ENCODE data around the gene GAMT. TPM values are rescaled to one million over a fixed set of nuclear protein-coding genes. Genes with fewer than 3 reads are reported as not detected.

The GAMT gene
- total RNA-seq, 2 experiments from 2014 or later = 11.0 to 13.0 TPM

DNA sequence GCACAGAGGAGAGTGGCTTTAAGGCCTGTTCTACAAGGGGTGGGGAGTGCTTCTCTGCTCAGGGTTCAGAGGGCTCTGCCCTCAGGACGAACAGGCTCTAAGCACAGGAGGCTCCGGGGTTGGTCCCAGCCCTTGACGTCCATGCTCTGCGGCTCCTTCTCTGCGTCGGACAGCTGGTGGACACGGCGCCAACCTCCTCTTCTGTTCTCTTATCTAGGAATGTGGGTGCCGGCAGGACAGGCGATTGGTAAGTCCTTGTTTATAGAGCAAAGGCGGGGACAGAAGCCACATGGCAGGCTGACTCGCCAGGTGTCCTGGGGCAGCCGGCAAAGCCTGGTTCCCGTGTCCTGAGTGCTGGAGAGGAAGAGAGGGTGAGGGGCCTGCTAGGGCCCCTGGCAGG lies 28.4 kb upstream of the GAMT start:
- Mint-ChIP-seq H3K36me3 (ENCODE audit: low read depth) (peaks cover 54% of the 10 kb centered on the region), H3K27me3 (no peaks in the 10 kb centered on the region), H3K4me3 (no peak overlapping the region), H3K4me1 (ENCODE audit: low read depth) (no peaks in the 10 kb centered on the region), H3K9me3 (no peaks in the 10 kb centered on the region), H3K27ac (no peak overlapping the region)
- Histone ChIP-seq H3K4me1 (ENCODE audit: insufficient read depth, low read length) (no peaks in the 10 kb centered on the region), H3K27me3 (ENCODE audit: control insufficient read depth in 1 of 2, insufficient read depth in 2 of 2, low read length in 2 of 2) (no peaks in the 10 kb centered on the region), H3K36me3 (ENCODE audit: insufficient read depth, low read length) (peaks cover 85% of the 10 kb centered on the region), H3K4me3 (ENCODE audit: low read length) (no peak overlapping the region), H3K9me3 (ENCODE audit: control insufficient read depth in 1 of 2, insufficient read depth in 1 of 2, low read length in 2 of 2) (no peaks in the 10 kb centered on the region), H3K27ac (ENCODE audit: low read depth in 1 of 2, low read length in 2 of 2) (no peak overlapping the region)
- ChIA-PET CTCF (no interaction called here), POLR2A (no interaction called here)
- TF ChIP-seq, protein P1, sequence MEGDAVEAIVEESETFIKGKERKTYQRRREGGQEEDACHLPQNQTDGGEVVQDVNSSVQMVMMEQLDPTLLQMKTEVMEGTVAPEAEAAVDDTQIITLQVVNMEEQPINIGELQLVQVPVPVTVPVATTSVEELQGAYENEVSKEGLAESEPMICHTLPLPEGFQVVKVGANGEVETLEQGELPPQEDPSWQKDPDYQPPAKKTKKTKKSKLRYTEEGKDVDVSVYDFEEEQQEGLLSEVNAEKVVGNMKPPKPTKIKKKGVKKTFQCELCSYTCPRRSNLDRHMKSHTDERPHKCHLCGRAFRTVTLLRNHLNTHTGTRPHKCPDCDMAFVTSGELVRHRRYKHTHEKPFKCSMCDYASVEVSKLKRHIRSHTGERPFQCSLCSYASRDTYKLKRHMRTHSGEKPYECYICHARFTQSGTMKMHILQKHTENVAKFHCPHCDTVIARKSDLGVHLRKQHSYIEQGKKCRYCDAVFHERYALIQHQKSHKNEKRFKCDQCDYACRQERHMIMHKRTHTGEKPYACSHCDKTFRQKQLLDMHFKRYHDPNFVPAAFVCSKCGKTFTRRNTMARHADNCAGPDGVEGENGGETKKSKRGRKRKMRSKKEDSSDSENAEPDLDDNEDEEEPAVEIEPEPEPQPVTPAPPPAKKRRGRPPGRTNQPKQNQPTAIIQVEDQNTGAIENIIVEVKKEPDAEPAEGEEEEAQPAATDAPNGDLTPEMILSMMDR (IDR thresholded peaks at IDR 0.05) = no peak
- intact Hi-C loops (cut with DNase I, micrococcal nuclease) = no loop called here
- DNase-seq (no peak), ATAC-seq (ENCODE audit: poor library complexity) (no peak)

DNA sequence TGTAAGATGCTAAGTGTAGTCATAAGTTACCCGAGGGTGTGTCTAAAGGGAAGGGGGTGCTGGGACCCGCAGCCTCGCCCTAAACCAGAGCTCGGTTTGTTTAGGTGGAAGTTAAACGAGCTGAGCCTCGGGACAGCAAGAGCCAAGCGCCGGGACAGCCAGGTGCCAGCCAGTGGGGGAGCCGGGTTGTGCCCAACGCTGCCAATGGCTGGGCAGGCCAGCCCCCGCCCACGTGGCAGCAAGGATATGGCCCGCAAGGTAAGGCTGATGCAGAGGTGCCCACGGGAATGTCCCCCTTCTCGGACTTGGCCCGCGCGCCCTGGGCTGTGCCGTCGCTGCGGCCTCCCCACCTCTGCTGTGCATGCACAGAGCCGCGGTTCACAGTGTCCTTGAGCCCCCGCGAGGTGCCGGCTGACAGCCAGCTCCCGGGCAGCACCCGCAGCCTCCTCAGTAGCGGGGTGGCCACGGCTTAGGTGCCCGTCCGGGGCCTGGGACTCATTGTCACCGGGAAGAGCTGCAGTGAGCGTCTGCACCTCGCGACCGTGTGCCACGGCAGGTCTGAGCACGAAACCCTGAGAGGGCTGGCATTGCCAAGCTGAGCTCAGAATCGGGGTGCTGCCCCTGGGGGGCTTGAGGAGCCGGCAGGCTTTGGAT lies 27.5 kb upstream of the GAMT start:
- CTCF ChIA-PET = no interaction called here
- no peaks in the 10 kb centered on the region for H3K9me3 Mint-ChIP-seq

DNA sequence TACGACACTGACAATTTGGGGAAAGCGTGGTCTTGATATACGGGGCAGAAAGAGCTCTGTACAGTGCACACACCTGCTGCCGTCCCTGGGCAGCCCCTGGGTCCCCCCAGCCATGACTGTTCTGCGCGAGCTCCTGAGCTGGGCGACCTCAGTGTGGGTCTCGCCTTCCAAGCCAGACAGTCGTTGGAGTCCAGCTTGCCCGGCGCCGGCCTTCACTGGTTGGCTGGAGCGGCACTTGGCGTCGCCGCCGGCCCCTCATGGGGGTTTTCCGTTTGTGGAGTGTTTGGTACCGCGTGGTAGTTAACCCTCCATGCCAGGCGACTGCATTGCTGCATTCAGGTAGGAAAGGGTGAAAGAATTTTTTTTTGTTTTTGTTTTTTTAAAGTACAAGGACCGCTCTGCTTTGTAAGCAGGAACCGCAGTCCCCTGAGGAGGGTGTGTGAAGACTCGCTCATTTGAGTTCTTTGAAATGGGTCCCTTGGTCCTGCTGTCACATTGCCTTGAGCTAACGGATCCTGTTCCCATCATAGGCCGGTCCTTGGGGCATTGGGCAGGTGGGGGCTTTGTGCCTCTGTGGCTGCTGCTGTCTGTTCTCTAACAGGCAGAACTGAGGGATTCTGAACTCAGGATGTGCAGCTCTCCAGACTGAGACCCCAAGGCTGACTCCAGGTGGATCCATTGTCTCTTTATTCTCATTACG lies 26.0 kb upstream of the GAMT start:
- Histone ChIP-seq H3K27me3 (ENCODE audit: control insufficient read depth in 1 of 2, insufficient read depth in 2 of 2, low read length in 2 of 2) (no peaks in the 10 kb centered on the region), H3K27ac (ENCODE audit: low read depth in 1 of 2, low read length in 2 of 2) (no peak overlapping the region), H3K4me3 (ENCODE audit: low read length) (no peak overlapping the region), H3K36me3 (ENCODE audit: insufficient read depth, low read length) (peaks cover 83% of the 10 kb centered on the region), H3K9me3 (ENCODE audit: control insufficient read depth in 1 of 2, insufficient read depth in 1 of 2, low read length in 2 of 2) (no peaks in the 10 kb centered on the region), H3K4me1 (ENCODE audit: insufficient read depth, low read length) (no peaks in the 10 kb centered on the region)
- DNase-seq (no peak), ATAC-seq (ENCODE audit: poor library complexity) (no peak)
- Mint-ChIP-seq H3K36me3 (ENCODE audit: low read depth) (peaks cover 68% of the 10 kb centered on the region), H3K9me3 (no peaks in the 10 kb centered on the region), H3K4me3 (no peak overlapping the region), H3K27me3 (no peaks in the 10 kb centered on the region), H3K27ac (no peak overlapping the region), H3K4me1 (ENCODE audit: low read depth) (peaks cover 4% of the 10 kb centered on the region)
- POLR2A ChIA-PET = no interaction called here
- CTCF ChIA-PET = no interaction called here
- intact Hi-C loops (cut with DNase I, micrococcal nuclease) = no loop called here
- TF ChIP-seq, protein P1 (IDR thresholded peaks at IDR 0.05) = no peak

More for the DNA sequence above, 27.5 kb upstream of the GAMT start:
- no peaks in the 10 kb centered on the region for H3K27me3 Mint-ChIP-seq
- Histone ChIP-seq H3K4me3 (ENCODE audit: low read length) (no peak overlapping the region), H3K27me3 (ENCODE audit: control insufficient read depth in 1 of 2, insufficient read depth in 2 of 2, low read length in 2 of 2) (no peaks in the 10 kb centered on the region), H3K27ac (ENCODE audit: low read depth in 1 of 2, low read length in 2 of 2) (no peak overlapping the region), H3K36me3 (ENCODE audit: insufficient read depth, low read length) (peaks cover 84% of the 10 kb centered on the region), H3K9me3 (ENCODE audit: control insufficient read depth in 1 of 2, insufficient read depth in 1 of 2, low read length in 2 of 2) (no peaks in the 10 kb centered on the region), H3K4me1 (ENCODE audit: insufficient read depth, low read length) (no peaks in the 10 kb centered on the region)
- DNase-seq (no peak), ATAC-seq (ENCODE audit: poor library complexity) (no peak)
- TF ChIP-seq, protein P1 (IDR thresholded peaks at IDR 0.05) = no peak
- H3K4me1 Mint-ChIP-seq (ENCODE audit: low read depth) = no peaks in the 10 kb centered on the region
- POLR2A ChIA-PET = interaction anchor here (1.1 kb wide), 1 partner anchor 16 kb away, joined by 3 read pairs; no protein-coding TSS in a partner anchor
- no peak overlapping the region for H3K27ac Mint-ChIP-seq
- no peak overlapping the region for H3K4me3 Mint-ChIP-seq
- intact Hi-C loops (cut with DNase I, micrococcal nuclease) = no loop called here
- H3K36me3 Mint-ChIP-seq (ENCODE audit: low read depth) = peaks cover 59% of the 10 kb centered on the region

Data from CD4-positive, alpha-beta T cell (primary cell).